ENCODE data around the gene HACD1.

HACD1 gene

DNA sequence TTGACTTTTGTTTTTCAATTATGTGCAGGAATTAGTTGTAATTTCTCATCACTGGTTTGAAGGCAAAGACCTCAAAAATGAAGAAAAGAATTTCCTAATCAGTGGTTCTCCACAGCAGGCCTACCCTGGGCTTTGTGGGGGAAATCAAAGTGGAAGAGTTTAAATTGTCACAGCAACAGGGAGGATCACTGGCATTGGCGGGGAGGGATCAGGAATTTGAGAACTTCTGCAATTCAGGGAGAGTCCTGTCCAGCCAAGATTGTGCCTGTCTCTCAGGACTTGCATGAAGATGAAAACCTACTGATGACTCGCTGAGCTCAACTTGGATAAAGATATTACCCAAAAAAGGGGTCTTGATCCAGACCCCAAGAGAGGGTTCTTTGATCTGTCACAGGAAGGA lies 70.1 kb downstream of the HACD1 start:
- Histone ChIP-seq H3K36me3 (ENCODE audit: insufficient read depth, low read length) (no peaks in the 10 kb centered on the region), H3K27me3 (ENCODE audit: insufficient read depth, low read length) (no peaks in the 10 kb centered on the region), H3K4me1 (ENCODE audit: insufficient read depth, low read length) (no peaks in the 10 kb centered on the region), H3K9me3 (ENCODE audit: low read length) (no peaks in the 10 kb centered on the region), H3K4me3 (ENCODE audit: low read length) (no peak overlapping the region), H2AFZ (ENCODE audit: low read depth, low read length) (no peak overlapping the region)

DNA sequence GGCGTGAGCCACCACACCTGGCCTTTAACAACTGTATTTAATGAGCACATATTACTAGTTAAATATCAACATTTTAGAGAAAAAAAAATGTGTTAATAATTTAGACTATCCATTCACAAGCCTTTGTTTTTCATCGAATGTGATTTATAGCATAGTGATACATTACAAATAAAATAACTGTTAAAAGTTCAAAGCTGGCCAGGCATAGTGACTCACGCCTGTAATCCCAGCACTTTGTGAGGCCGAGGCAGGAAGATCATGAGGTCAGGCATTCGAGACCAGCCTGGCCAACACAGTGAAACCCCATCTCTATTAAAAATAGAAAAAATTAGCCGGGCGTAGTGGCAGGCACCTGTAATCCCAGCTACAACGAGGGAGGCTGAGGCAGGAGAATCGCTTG lies 72.7 kb downstream of the HACD1 start:
- Histone ChIP-seq H2AFZ (ENCODE audit: low read depth, low read length) (no peak overlapping the region), H3K4me3 (ENCODE audit: low read length) (no peak overlapping the region), H3K4me1 (ENCODE audit: insufficient read depth, low read length) (no peaks in the 10 kb centered on the region), H3K27me3 (ENCODE audit: insufficient read depth, low read length) (no peaks in the 10 kb centered on the region), H3K36me3 (ENCODE audit: insufficient read depth, low read length) (no peaks in the 10 kb centered on the region), H3K9me3 (ENCODE audit: low read length) (no peaks in the 10 kb centered on the region)

All from neuron (in vitro differentiated cells).